ENCODE results near the gene PLEKHG7.
"Not testable (repeated sequence)": the region's sequence is repeated elsewhere in the genome, so short reads cannot be mapped to it uniquely, and the experiment has no call there.

PLEKHG7 gene

GRCh38 chr12:92715625-92716024 lies 12.8 kb downstream of the PLEKHG7 start:
- DNase-seq, result no peak

GRCh38 chr12:92717202-92717601 lies 14.4 kb downstream of the PLEKHG7 start:
- no peak for DNase-seq

GRCh38 chr12:92718483-92718990 lies 15.7 kb downstream of the PLEKHG7 start:
- no peak for DNase-seq

GRCh38 chr12:92719674-92720073 lies 16.9 kb downstream of the PLEKHG7 start:
- DNase-seq, result no peak

- no peak for DNase-seq
Measured at GRCh38 chr12:92721130-92721529, 18.3 kb downstream of the PLEKHG7 start.

GRCh38 chr12:92721656-92722055 lies 18.9 kb downstream of the PLEKHG7 start:
- no peak for DNase-seq

- no peak for DNase-seq
Measured at GRCh38 chr12:92722897-92723296, 20.1 kb downstream of the PLEKHG7 start.

GRCh38 chr12:92726850-92727249 lies 24.1 kb downstream of the PLEKHG7 start:
- no peak for DNase-seq

GRCh38 chr12:92729773-92730305 lies 27.1 kb downstream of the PLEKHG7 start:
- DNase-seq, result no peak

- DNase-seq, result no peak
Measured at GRCh38 chr12:92730758-92731157, 28.0 kb downstream of the PLEKHG7 start.

- no peak for DNase-seq
Measured at GRCh38 chr12:92732216-92732615, 29.4 kb downstream of the PLEKHG7 start.

GRCh38 chr12:92732716-92733115 lies 29.9 kb downstream of the PLEKHG7 start:
- DNase-seq, result no peak

- DNase-seq, result no peak
Measured at GRCh38 chr12:92733181-92733580, 30.4 kb downstream of the PLEKHG7 start.

- no peak for DNase-seq
Measured at GRCh38 chr12:92733661-92734060, 30.9 kb downstream of the PLEKHG7 start.

GRCh38 chr12:92735131-92735721 lies 32.4 kb downstream of the PLEKHG7 start:
- no peak for DNase-seq

- no peak for DNase-seq
Measured at GRCh38 chr12:92736605-92737004, 33.8 kb downstream of the PLEKHG7 start.

GRCh38 chr12:92737855-92738850 lies 35.4 kb downstream of the PLEKHG7 start:
- no peak for DNase-seq

- DNase-seq, result no peak
Measured at GRCh38 chr12:92739113-92739512, 36.3 kb downstream of the PLEKHG7 start.

- DNase-seq, result no peak
Measured at GRCh38 chr12:92740411-92740810, 37.6 kb downstream of the PLEKHG7 start.

GRCh38 chr12:92743026-92743425 lies 40.2 kb downstream of the PLEKHG7 start:
- DNase-seq, result no peak

GRCh38 chr12:92745856-92746550 lies 43.2 kb downstream of the PLEKHG7 start:
- peak; percentile 1 for DNase-seq

- DNase-seq, result no peak
Measured at GRCh38 chr12:92747151-92747550, 44.4 kb downstream of the PLEKHG7 start.

- DNase-seq, result not testable (repeated sequence)
Measured at GRCh38 chr12:92749691-92750090, 46.9 kb downstream of the PLEKHG7 start.
